NCI-H146 (cell line): ENCODE results near the gene HPS6.
A peak's percentile ranks its signal among the peaks of the same experiment; 100 is the strongest.

Experiments
- DNase-seq: peaks from one replicate; lab custom pipeline; 2025; lab: John Stamatoyannopoulos, UW

The HPS6 gene

DNA sequence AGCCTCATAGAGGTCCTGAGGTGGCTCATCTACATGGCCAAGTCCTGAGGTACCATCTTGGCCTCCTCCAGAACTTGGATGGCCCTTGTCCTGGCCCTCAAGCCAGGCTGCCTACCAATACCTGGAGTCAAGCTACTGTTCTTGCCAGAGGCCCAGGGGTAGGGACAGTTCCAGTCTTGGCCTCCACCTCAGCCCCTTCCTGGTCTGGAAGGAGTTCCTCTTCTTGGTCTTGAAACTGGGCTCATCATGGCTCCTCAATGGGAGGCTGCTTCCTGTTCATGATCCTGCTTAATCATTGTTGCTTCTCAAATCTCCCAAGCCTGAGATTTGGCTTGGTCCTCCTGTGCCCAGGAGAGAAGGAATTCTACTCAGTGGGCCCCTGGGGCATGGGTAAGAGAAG lies 3.9 kb downstream of the HPS6 start:
- DNase-seq: no peak

DNA sequence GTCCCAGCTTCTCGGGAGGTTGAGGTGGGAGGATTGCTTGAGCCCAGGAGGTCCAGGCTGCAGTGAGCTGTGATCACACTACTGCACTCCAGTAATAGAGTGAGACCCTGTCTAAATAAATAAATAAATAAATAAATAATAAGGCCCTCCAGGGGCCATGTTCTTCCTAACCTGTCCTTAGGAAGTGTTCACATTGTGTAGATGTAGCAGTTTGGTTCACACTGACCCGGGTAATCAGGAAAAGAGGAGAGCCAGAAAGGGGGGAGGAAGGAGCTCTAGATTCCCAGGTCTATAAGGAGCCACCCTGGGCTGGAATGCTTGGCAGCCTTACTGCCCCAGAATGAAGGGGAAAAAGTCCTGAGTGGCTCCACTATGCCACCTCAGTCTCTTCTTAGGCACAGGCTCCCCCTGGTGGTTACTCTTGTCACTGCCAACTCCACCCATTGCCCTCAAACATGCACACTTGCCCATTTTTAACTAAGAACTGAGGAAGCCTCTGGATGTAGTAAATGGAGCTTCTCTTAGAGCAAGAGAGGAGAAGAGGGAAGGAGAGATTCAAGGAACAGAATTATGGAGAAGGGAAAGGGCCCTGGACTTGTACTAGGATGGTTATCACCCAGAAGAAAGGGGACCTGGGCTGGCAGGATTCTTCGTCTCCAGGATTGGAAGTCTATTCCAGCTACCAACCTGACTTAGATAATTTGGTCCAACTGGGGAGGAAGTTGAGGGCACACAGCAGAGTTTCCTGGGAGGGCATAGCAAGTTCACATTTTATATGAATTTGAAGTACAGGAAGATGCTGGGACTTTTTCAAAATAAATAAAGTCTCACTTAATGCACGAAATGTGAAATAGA lies 7.8 kb downstream of the HPS6 start:
- peak; percentile 70 for DNase-seq

DNA sequence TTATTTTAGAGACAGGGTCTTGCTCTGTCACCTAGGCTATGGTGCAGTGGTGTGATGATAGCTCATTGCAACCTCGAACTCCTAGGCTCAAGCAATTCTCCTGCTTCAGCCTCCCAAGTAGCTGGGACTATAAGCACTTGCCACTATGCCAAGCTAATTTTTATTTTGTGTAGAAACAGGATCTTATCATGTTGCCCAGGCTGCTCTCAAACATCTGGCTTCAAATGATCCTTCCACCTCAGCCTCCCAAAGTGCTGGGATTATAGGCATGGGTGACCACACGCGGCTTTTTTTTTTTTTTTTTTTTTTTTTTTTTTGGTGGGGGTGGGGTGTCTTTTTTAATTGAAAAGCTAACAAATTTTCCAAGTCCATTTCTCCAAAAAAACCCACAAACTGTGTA lies 18.4 kb downstream of the HPS6 start:
- no peak for DNase-seq

DNA sequence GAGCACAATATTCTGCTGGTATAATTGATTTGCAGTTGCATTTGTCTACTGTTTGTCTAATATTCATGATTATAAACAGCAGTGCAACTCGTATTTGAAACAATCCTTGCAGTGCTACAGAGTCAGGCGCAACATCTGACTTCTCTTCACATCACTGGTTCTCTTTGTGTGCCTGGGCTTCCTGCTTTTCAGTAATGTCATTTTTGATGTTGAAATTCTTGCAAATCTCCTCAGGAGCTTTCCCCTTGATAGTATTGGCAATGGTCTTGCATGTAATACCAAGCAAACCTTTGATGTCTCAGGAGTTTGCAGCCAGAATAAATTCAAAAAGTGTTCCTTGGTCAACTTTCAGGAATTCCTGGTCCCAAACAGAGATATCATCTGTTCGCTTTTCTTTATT lies 20.2 kb downstream of the HPS6 start:
- DNase-seq: no peak

DNA sequence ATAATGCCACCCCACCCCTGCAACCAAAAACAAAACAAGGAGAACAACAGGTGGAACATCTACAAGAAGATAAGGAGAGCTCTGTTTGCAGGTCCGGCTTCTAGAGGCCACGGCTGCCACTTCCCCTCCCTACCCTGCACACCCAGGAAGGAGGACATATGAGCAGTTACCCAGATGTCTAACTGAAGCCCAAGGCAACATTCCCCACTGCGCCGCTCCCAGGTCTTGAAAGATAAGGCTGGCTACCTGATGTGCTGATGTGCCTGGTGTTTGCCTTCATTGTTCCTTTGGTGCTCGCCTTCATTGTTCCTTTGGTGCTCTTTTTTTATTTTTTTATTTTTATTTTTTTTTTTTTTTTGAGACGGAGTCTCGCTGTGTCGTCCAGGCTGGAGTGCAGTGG lies 21.0 kb downstream of the HPS6 start:
- DNase-seq: peak; percentile 13

DNA sequence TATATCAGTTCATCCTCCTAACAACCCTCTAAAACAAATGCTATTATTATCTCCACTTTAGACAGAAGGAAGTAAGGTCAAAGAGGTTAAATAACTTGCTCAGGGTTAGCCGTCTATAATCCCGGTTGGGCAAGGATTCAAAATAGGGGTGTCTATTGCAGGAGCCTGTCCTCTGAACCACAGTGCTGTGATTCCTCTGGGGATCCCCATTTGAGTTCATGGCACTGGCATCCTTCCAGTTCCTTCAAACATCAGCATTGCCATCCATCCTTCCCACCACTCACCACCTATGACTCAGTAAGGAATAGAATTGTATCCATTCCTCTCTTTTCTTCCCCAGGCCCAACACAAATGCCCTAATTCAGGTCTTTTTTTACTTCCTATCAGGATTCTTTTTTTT lies 25.6 kb downstream of the HPS6 start:
- no peak for DNase-seq

DNA sequence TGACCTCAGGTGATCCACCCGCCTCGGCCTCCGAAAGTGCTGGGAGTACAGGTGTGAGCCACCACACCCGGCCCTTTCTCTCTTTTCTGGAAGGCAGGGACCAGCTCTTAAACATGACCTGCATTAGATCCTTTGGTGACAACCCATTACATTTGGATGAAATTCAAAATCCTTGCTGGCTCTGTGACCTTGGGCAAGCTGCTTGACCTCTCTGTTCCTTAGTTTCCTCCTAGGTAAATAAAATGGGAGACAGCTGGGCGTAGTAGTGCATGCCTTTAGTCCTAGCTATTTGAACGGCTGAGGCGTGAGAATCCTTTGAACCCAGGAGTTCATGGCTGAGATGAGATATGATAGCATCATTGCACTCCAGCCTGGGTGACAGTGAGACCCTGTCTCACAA lies 31.3 kb downstream of the HPS6 start:
- DNase-seq: no peak

DNA sequence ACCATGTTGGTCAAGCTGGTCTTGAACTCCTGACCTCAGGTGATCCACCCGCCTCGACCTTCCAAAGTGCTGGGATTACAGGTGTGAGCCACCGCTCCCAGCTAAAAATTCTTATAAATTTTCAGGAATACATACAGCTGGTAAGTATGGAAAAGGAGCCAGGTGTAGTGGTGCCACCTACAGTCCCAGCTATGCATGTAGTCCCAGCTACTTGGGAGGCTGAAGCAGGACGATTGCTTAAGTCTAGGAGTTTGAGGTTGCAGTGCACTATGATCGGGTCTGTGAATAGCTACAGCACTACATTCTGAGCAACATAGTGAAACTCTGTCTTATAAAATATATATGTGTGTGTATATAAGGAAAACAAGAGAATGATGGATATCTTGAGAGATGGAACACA lies 36.0 kb downstream of the HPS6 start:
- no peak for DNase-seq

DNA sequence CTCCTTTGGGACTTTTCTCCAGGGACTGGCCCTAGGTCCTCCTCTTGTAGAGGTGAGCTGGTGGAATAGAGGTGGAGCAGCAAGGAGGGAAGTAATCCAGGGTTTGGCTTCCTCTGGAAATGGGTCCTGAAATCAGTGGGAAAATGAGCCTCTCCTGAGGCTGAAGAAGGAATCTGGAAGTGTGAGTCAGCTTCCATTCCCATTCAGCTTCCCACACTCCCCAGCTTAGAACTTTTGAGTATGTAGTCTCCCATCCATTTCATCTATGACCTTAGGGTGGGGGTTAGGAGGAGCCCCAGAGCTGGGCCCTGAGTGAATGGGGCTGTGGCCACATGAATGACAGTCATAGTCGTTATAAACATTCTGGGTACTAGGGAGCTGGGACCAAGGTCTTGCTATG lies 37.3 kb downstream of the HPS6 start:
- DNase-seq: no peak

DNA sequence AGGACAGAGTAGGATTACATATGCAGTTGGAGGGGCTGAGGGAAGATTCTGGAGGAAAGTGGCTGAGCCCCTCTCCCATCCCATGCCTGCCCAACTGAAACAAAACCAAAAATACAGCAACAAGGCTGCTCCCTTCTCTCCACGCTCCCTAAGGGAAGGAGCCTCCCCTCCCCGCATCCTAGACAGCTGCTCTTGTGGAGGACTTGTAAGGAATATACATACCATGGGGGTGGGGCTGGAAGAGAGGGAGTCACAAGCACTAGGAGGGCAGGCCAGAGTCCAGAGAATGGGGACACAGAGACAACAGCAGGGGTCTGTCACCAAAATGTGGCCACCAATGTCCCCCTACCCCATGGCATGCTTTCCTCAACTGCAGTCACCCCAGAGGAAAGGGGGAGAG lies 41.8 kb downstream of the HPS6 start:
- DNase-seq: no peak

DNA sequence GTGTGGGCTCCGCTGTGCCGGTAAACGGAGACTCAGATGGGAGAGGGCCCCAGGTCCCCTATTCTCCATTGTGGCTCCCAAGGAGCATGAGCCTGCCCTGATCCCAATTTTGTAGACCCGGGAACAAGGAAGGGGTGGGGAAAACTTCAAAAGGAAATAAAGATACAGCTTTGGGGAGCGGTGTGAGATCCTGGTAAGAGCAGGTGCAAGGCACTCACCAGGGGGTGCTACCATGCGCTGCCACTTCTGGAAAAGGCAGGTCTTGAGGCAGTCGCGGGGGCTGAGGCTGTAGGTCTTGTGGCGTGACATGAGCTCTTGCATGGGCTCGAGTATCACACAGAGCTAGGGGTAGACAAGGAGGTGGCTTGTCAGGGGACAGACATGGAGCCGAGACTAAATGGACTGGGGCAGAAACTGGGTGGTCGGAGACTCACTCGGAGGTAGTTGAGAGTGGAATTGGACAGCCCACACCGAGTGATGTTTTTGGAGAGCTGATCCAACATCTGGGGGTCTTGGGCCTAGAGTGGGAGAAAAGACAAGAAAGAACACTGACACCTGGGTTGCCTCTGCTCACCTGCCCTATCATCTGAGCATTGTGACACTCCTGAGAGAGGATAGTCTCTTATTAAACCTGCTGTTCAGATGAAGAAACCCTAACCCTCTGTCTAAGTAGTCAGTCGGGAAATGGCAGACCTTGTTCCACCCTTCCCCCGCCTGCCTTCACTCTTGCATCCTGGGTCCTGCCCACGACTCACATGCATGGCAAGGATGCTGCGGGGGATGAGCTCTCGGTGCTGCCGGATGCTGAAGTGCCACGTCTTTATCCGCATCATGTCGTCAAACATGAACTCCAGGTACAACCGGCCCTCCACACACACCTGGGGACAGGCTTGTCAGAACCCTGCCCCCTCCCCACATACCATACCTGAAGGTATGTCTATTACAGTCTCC lies 44.3 kb downstream of the HPS6 start:
- no peak for DNase-seq

DNA sequence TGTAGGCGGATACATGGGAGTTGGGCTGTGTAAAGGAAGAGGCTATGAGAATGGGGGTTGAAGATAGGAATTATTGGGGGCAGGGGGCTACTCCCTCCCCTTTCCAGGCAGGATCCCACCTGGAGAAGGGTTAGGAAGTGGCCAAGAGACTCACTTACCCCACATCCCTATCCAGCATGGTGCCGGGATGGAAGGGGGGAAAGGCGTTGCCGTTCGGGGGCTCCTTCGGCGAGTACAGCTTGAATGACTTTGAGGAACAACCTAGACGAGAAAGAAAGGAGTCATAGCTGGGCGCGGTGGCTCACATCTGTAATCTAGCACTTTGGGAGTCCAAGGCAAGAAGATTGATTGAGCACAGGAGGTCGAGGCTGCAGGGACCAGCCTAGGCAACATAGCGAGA lies 46.1 kb downstream of the HPS6 start:
- DNase-seq: no peak

DNA sequence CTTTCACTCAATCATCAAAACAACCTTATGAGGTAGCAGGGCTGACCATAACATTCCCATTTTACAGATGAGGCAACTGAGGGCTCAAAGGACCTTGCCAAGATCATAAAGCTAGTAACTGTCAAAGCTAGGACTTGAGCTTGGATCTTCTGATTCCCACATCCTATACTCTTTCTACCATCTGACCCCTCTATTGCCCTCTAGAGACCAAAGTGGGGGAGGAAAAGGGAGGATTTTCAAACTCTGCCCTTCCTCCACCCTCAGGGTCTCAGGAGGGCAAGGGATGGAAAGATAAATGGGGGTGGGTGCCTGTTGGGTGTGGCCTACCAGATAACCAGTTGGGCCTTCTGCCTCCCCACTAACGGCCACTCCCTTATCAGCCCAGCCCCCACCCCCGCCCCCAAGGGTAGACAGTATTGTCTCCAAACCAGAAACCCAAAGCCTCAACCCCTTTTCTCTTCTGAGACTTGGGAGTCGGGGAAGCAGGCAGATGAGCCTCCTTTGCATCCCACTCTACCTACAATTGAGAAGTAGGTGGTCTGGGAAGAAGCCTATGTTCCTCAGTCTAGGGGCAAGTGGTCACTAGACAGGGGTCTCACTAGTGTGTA lies 47.2 kb downstream of the HPS6 start:
- no peak for DNase-seq

DNA sequence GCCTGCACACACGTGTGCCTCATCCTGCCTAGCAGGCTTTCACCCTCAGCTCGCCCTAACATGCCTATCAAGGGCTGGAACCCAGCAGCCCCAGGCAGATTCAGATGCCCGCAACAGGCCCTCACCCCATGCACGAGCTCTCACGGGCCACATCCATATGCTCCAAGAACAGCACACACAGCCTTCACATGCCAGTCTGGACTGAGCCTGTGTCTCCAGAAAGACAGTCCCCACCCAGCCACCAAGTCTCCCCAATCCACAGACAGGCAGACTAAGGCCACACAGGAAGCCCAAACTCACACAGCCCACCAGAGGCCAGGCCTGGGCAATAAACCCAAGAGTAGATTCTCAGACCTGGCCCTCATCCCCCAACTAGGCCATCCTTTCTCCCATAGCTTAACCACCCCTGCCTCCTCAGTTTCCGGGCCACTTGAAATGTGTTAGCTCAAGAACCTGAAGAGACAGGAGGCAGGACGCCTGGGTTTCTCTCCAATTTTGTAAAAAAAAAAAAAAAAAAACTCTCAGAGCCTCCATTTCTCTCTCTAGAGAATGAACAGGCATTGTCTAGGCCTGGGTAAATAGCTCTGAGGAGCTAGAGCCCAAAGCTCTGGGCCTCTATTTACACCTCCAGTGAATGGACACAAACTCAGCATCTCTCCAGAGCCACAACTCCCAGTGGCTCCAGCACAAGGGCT lies 48.3 kb downstream of the HPS6 start:
- no peak for DNase-seq

DNA sequence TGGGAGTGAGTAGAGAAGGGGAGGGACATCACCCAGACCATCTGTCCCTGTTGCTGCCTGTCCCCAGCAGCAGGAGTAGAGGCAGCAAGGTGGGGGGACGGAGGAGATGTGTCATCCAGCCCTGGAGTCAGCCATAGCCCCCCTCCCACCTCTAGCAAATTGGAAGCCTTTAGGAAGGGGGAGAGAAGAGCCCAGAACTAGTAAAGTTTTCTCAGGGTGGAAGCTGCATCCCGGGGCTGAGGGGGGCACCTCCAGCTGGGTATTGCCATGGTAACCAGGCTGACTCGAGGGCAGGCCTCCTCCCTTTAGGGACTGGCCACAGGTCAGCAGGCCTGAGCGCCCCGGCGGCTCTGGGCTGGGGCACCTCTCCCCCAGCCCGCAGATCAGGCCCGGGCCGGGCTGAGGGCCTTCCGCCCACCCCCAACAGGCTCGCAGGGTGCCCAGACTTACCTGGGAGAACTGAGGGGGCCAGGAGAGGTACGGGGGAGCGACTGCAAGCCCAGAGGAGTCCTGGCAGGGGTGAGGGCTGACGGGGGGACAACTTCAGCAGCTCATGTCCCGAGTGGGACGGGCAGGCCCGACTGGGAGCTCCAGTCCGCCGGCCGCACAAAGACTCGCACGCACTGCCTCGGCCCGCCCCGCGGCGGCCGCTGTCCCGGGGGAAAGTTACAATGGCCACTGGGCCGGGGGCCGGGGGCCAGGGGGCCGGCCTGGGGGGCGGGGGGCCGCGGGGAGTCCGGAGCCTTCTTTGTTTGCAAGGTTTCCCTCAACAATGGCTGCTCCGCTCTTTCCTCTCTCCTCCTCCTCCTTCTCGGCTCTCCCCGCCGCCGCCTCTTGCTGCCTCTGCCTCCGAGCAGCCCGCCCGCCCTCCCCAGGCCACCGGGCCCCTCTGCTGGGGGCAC lies 49.1 kb downstream of the HPS6 start:
- peak; percentile 33 for DNase-seq

DNA sequence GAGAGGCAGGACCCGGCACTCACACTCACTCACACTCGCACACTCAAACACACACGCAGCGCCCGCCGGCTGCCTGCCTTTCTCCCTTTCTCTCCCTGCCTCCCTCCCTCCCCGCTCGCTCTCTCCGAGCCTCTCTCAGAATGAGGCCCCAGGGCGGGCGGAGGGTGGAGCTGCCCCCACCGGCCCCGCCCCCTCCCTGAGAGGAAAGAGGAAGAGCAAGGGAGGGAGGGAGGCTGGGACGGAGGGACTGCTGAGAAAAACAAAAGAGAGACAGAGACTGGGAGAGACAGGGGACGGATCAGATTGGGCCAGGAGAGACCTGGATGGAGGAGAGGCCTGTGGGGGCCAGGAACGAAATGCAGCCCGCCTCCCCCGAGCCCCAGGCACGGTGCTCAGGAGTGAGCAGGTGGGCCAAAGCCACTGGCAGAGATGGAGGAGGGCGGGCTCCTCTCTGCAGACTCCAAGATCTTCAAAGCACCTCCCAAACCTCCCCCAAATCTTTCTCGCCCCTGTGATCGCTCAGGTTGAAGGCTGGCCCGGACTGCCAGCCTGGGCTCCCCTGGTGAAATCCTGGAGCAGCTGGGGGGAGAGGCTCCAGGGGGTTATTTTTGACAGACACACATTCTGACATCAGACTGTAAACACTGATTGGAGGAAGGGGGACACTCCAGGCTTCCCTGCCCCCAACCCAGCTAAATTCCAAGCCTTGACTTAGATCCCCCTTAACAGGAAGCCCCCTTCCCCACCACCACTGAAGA lies 49.9 kb downstream of the HPS6 start:
- peak; percentile 88 for DNase-seq

DNA sequence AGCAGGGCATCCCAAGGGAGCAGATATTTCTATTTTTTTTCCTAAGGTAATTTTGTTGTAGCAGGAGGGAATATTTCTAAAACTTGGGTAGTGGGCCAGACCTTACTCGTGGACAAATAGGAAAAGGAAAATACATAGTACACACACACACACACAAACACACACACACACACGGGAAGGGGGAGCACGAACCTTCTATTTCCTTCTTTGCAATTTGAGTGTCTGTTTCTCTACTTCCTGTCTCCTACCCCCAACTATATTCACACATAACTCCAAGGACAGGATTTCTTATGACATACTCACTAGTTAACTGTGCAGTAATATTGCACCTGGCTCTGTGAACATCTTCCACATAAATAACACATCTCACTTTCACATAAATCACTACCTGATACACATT lies 50.6 kb downstream of the HPS6 start:
- DNase-seq: no peak

DNA sequence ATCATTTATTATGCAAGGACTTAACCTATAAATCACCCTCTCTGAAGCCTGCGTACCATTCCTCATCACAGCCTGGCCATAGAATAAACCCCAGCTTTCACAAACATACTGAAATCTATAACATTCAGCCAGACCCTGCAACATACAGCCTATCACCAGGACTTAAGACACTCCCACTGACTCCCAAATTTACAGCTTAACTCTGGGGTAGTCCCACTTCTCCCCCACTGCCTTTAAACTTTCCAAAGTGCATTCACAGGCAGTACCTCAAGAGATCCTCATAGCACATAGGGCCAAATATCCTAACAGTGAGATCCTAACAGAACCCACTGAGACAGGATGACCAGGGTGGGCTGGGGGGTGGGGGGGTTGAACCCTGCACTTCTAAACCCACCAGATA lies 51.5 kb downstream of the HPS6 start:
- no peak for DNase-seq
